Esophagus squamous epithelium (tissue), 4 donors: ENCODE data around the gene ALDH1L2.

Experiments
- CTCF ChIP-seq, 6 experiments: fragments of 450-650 bp in 4 of 6; fragments of 200-600 bp in 2 of 6; sonication (generic) in 2 of 6; IDR thresholded peaks; one replicate each; pipeline ENCODE4 v1.5.1; 2016 to 2019; ENCODE audit warnings: antibody characterized with exemption in 6 of 6, mild to moderate bottlenecking in 4 of 6, moderate library complexity in 4 of 6
- POLR2A ChIP-seq, 4 donors: fragments of 450-650 bp; IDR thresholded peaks; one replicate each; pipeline ENCODE4 v1.6.1; 2017; ENCODE audit warnings: antibody characterized with exemption in 4 of 4, mild to moderate bottlenecking in 4 of 4, moderate library complexity in 3 of 4

GRCh38 chr12:105085501-105085900 is 1.2 kb upstream of the ALDH1L2 start:
- TF ChIP-seq POLR2A (IDR thresholded peaks at IDR 0.05) (no peak), CTCF (IDR thresholded peaks at IDR 0.05) (no peak)
